Adrenal gland (tissue), 5 donors: ENCODE data around the gene FBXL17.

ENCODE experiments used
- POLR2A ChIP-seq, 2 donors: fragments of 450-650 bp; IDR thresholded peaks; one replicate each; pipeline ENCODE4 v1.6.1; 2017; ENCODE audit warnings: antibody characterized with exemption in 2 of 2, mild to moderate bottlenecking in 2 of 2, moderate library complexity in 1 of 2
- TF ChIP-seq, protein P1 (sequence below), 6 experiments: fragments of 450-650 bp in 4 of 6; fragments of 200-600 bp in 2 of 6; sonication (generic) in 1 of 6; IDR thresholded peaks; 1 replicate in 5 of 6; 2 replicates in 1 of 6; pipeline versions ENCODE4 v1.5.1 to v1.8.0; 2016 to 2021; ENCODE audit warnings: antibody characterized with exemption in 6 of 6, mild to moderate bottlenecking in 2 of 6, moderate library complexity in 1 of 6
- donor health status: DM: no; HTN: no; CAD: no.

DNA sequence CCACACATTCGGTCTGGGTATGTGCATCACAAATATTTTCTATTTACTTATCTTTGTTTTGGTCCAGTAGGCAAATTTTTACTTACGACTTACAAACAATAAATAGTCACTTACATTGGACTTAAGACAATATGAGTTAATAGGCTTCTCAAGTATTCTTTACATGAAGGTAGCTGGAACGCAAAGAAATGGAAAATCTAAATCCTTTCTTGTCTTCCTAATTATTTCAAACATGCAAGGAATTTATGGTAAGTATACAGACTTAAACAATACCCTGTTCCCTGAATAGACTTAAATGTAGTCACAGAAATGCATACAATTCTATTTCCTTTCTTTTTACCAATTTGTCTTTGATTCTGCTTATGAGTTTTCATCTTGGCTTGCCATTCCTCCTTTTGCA, 448.6 kb downstream of the FBXL17 start:
- TF ChIP-seq, protein P1, sequence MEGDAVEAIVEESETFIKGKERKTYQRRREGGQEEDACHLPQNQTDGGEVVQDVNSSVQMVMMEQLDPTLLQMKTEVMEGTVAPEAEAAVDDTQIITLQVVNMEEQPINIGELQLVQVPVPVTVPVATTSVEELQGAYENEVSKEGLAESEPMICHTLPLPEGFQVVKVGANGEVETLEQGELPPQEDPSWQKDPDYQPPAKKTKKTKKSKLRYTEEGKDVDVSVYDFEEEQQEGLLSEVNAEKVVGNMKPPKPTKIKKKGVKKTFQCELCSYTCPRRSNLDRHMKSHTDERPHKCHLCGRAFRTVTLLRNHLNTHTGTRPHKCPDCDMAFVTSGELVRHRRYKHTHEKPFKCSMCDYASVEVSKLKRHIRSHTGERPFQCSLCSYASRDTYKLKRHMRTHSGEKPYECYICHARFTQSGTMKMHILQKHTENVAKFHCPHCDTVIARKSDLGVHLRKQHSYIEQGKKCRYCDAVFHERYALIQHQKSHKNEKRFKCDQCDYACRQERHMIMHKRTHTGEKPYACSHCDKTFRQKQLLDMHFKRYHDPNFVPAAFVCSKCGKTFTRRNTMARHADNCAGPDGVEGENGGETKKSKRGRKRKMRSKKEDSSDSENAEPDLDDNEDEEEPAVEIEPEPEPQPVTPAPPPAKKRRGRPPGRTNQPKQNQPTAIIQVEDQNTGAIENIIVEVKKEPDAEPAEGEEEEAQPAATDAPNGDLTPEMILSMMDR (IDR thresholded peaks at IDR 0.05) = no peak
- TF ChIP-seq POLR2A (IDR thresholded peaks at IDR 0.05) = no peak
